HepG2 (cell line): ENCODE measurements around the gene SLIT1. TPM values are rescaled to one million over a fixed set of nuclear protein-coding genes. Genes with fewer than 3 reads are reported as not detected.

Source experiments
- ARID5B ChIP-seq: IDR thresholded peaks from 2 replicates; pipeline ENCODE4 v1.4.0; 2020; ENCODE audit warnings: mild to moderate bottlenecking, missing genetic modification reagents
- BHLHE40 ChIP-seq: IDR thresholded peaks from 2 replicates; pipeline ENCODE4 v1.6.1; 2011; ENCODE audit warnings: low read length, improper control_type of control experiment
- FOXA1 ChIP-seq, 2 experiments: fragments of 450-650 bp in 1 of 2; sonication (generic) in 1 of 2; formaldehyde crosslinking in 1 of 2; IDR thresholded peaks; 2 replicates each; pipeline versions ENCODE4 v1.4.0 to v1.6.1; 2016 to 2020; ENCODE audit warnings: missing genetic modification reagents in 1 of 2
- FOXA3 ChIP-seq: IDR thresholded peaks from 2 replicates; pipeline ENCODE4 v1.6.1; 2016; ENCODE audit warnings: missing genetic modification reagents, missing compliant biosample characterization
- KAT7 ChIP-seq: IDR thresholded peaks from 2 replicates; pipeline ENCODE4 v1.6.1; 2018; ENCODE audit warnings: borderline replicate concordance, missing compliant biosample characterization
- MEF2D ChIP-seq: sonication (generic); formaldehyde crosslinking; IDR thresholded peaks from 2 replicates; pipeline ENCODE4 v1.5.1; 2020; ENCODE audit warnings: mild to moderate bottlenecking, missing genetic modification reagents
- MIXL1 ChIP-seq: IDR thresholded peaks from 2 replicates; pipeline ENCODE4 v1.6.1; 2016
- MLXIP ChIP-seq: sonication (generic); formaldehyde crosslinking; IDR thresholded peaks from 2 replicates; pipeline ENCODE4 v1.9.0; 2021; ENCODE audit warnings: missing genetic modification reagents, borderline replicate concordance
- PHB2 ChIP-seq: fragments of 450-650 bp; IDR thresholded peaks from 2 replicates; pipeline ENCODE4 v1.6.1; 2018; ENCODE audit not compliant: partially characterized antibody
- RNF219 ChIP-seq: sonication (generic); formaldehyde crosslinking; IDR thresholded peaks from 2 replicates; pipeline ENCODE4 v1.5.0; 2020; ENCODE audit warnings: mild to moderate bottlenecking, missing genetic modification reagents
- SMARCC2 ChIP-seq: fragments of 450-650 bp; IDR thresholded peaks from 2 replicates; pipeline ENCODE4 v1.6.1; 2017; ENCODE audit warnings: antibody characterized with exemption, mild to moderate bottlenecking
- SMARCE1 ChIP-seq: fragments of 450-650 bp; IDR thresholded peaks from 2 replicates; pipeline ENCODE4 v1.6.1; 2017; ENCODE audit warnings: borderline replicate concordance
- TFAP4 ChIP-seq: sonication (generic); IDR thresholded peaks from 2 replicates; pipeline ENCODE4 v1.6.1; 2016; ENCODE audit warnings: low read depth, borderline replicate concordance
- TOPORS ChIP-seq: sonication (generic); formaldehyde crosslinking; IDR thresholded peaks from 2 replicates; pipeline ENCODE4 v1.8.0; 2023; ENCODE audit warnings: mild to moderate bottlenecking, missing genetic modification reagents
- TSC22D2 ChIP-seq: sonication (generic); formaldehyde crosslinking; IDR thresholded peaks from 2 replicates; pipeline ENCODE4 v1.5.1; 2020; ENCODE audit warnings: missing genetic modification reagents, mild to moderate bottlenecking, borderline replicate concordance
- ZMYM3 ChIP-seq: sonication (generic); formaldehyde crosslinking; IDR thresholded peaks from 2 replicates; pipeline ENCODE4 v1.5.1; 2020; ENCODE audit warnings: mild to moderate bottlenecking, missing genetic modification reagents
- ZNF20 ChIP-seq: sonication (generic); formaldehyde crosslinking; IDR thresholded peaks from 2 replicates; pipeline ENCODE4 v1.4.0; 2020; ENCODE audit warnings: mild to moderate bottlenecking, moderate library complexity, missing genetic modification reagents
- ZNF792 ChIP-seq: IDR thresholded peaks from 2 replicates; pipeline ENCODE4 v1.6.1; 2016
- ZSCAN12 ChIP-seq: sonication (generic); formaldehyde crosslinking; IDR thresholded peaks from 2 replicates; pipeline ENCODE4 v1.9.0; 2021; ENCODE audit warnings: mild to moderate bottlenecking, missing genetic modification reagents
- polyA plus RNA-seq, 8 experiments: library from polyadenylated mRNA; depleted of rRNA in 3 of 8; stranded (reverse) in 7 of 8; unstranded in 1 of 8; fragments of >200 nt; fragmentation: Illumina TruSeq in 4 of 8; extraction: Trizol in 4 of 8; gene quantifications; 2 replicates each; pipeline versions ENCODE4 v1.2.1 to v1.2.3, GENCODE V29; 2011 to 2016; ENCODE audit warnings: low read depth in 4 of 8, missing spikeins in 1 of 8, mixed read lengths in 1 of 8; ENCODE audit not compliant: insufficient read depth in 1 of 8
- total RNA-seq, 5 experiments: library from RNA; depleted of rRNA; stranded (reverse); fragments of >200 nt; fragmentation: Illumina TruSeq; extraction: Trizol; gene quantifications; 2 replicates each; pipeline ENCODE4 v1.2.3, GENCODE V29; 2016; ENCODE audit warnings: low read depth in 1 of 5

SLIT1 gene
- total and polyA plus RNA-seq, 2 of the 13 experiments (the other 11 are each of a cell fraction or from before 2014, with no cell fraction given), result 0.09 to 0.33 TPM

GRCh38 chr10:96998329-96998888 lies 187.3 kb downstream of the SLIT1 start (continued):
- TF ChIP-seq MIXL1 (CRISPR knock-in tag) (no peak), KAT7 (CRISPR knock-in tag) (no peak), MLXIP (CRISPR knock-in tag) (no peak), ARID5B (CRISPR knock-in tag) (peak; percentile 63; the same call in 1 of the 2 replicates), ZNF20 (CRISPR knock-in tag) (no peak), FOXA1 (IDR thresholded peaks at IDR 0.05) (no peak), FOXA1 (CRISPR knock-in tag; IDR thresholded peaks at IDR 0.05) (no peak), ZSCAN12 (CRISPR knock-in tag) (no peak), TFAP4 (no peak), SMARCE1 (no peak), TOPORS (no peak), PHB2 (no peak), BHLHE40 (no peak), RNF219 (CRISPR knock-in tag) (no peak), MEF2D (CRISPR knock-in tag) (no peak; the same call in 1 of the 2 replicates), ZNF792 (CRISPR knock-in tag) (0 out of 2 replicates have a peak, but pooled peaks have one; percentile 22), FOXA3 (CRISPR knock-in tag) (peak; percentile 22; the same call in 1 of the 2 replicates), TSC22D2 (CRISPR knock-in tag) (peak; percentile 11; the same call in 1 of the 2 replicates), ZMYM3 (CRISPR knock-in tag) (0 out of 2 replicates have a peak, but pooled peaks have one; percentile 30), SMARCC2 (no peak)
